HUES64 (cell line): ENCODE measurements around the gene UBE2J1.

Experiments used
- H3K27ac ChIP-seq: 2 replicates; pipeline ENCODE4 v1.7.0; 2013; ENCODE audit warnings: low read depth, low read length, inconsistent platforms
- H3K27me3 ChIP-seq: 2 replicates; pipeline ENCODE4 v1.6.1; 2013; ENCODE audit warnings: mild to moderate bottlenecking, low read length; ENCODE audit not compliant: insufficient read depth
- H3K36me3 ChIP-seq: 2 replicates; pipeline ENCODE4 v1.6.1; 2013; ENCODE audit warnings: mild to moderate bottlenecking, low read length; ENCODE audit not compliant: insufficient read depth
- H3K4me1 ChIP-seq: 2 replicates; pipeline ENCODE4 v1.6.1; 2013; ENCODE audit warnings: mild to moderate bottlenecking, low read length, moderate library complexity; ENCODE audit not compliant: insufficient read depth
- H3K4me3 ChIP-seq: 2 replicates; pipeline ENCODE4 v1.5.1; 2013; ENCODE audit warnings: mild to moderate bottlenecking, low read length, moderate library complexity
- H3K9ac ChIP-seq: 2 replicates; pipeline ENCODE4 v1.6.1; 2013; ENCODE audit warnings: mild to moderate bottlenecking, low read depth, low read length
- H3K9me3 ChIP-seq: 2 replicates; pipeline ENCODE4 v1.6.1; 2013; ENCODE audit warnings: low read depth, low read length; ENCODE audit not compliant: insufficient read depth
- WGBS: fragments of 150-250, 120-280 bp; methylation state at CpG from one replicate; pipeline ENCODE4 v1.1.7; 2013; ENCODE audit warnings: missing lambda C conversion rate; 5-methylcytosine and 5-hydroxymethylcytosine counted together

Gene UBE2J1

DNA sequence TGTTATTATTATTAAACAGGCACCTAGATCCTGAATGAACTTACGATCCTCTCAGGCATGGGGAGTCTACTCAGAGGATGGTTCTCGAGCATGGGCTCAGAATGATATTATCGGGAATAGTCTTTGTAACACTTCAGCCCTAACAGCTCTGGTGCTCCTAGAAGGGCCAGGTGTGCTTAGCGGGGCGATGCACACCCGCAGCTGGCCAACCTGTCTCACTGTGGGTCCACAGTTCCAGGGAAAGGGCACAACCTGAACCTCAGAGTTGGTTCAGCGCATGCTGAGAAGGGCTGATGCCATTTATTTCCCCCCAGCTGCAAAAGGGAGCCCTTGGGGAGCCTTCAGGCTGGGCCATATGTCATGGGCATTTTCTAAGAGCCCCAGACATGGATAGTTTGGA lies 33.3 kb upstream of the UBE2J1 start:
- H3K9ac ChIP-seq, result no peak overlapping the region
- WGBS, result 95% methylated on average over 7 of the region's 7 CpGs

DNA sequence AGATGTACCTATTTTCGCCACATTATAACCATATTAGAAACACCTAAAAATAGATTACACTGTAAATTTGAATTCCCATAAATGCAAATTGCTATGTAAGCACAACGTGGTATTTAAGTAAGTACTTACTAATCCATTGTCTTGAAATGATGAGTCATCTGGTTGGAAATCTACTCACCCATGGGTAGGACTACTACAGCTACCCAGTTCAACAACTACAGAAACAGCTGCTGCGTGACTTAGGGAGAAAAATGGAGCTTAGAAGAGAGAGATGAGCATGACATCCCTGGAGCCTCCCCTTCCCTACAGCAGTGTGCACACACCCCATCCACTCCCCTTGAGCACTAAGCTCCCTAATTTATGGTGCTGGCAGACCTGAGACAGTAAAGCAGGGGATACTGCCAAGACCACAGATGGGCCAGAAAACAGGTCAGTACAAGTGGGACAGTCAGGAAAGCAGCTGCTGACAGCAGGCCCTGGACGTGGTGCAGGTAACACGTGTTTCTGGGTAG lies 32.7 kb upstream of the UBE2J1 start:
- Histone ChIP-seq H3K4me3 (no peak overlapping the region), H3K9me3 (no peaks in the 10 kb centered on the region), H3K27me3 (no peaks in the 10 kb centered on the region), H3K27ac (no peak overlapping the region), H3K9ac (no peak overlapping the region), H3K36me3 (no peaks in the 10 kb centered on the region), H3K4me1 (peaks cover 5% of the 10 kb centered on the region; the same call in 1 of the 2 replicates)
- 89% methylated on average over 3 of the region's 5 CpGs for WGBS

More for the DNA sequence above, 33.3 kb upstream of the UBE2J1 start:
- no peaks in the 10 kb centered on the region for H3K36me3 ChIP-seq
- H3K4me1 ChIP-seq, result peaks cover 5% of the 10 kb centered on the region; the same call in 1 of the 2 replicates
- H3K9me3 ChIP-seq, result no peaks in the 10 kb centered on the region
- no peak overlapping the region for H3K27ac ChIP-seq
- H3K27me3 ChIP-seq, result no peaks in the 10 kb centered on the region
- no peak overlapping the region for H3K4me3 ChIP-seq

DNA sequence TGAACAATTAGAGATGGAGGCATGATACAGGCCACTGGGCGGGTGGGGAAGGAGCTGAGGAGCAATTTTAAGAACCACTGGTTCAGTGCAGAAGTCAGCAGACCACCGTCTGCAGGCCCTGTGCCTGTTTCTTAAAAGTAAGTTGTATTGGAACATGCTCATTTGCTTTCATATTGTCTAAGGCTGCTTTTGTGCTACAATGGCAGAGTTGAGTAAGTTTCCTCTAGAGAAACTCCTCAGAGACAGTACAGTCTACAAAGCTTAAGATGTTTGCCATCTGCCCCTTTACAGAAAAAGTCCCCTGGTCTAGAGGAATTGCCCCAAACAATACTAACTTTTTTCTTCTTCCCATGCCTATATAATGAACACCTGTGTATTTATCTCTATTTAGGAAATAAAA lies 28.5 kb upstream of the UBE2J1 start:
- no peak overlapping the region for H3K4me3 ChIP-seq
- no peak overlapping the region for H3K9ac ChIP-seq
- 87% methylated on average over 2 of the region's 2 CpGs for WGBS
- H3K4me1 ChIP-seq, result peaks cover 6% of the 10 kb centered on the region; the same call in 1 of the 2 replicates
- H3K27ac ChIP-seq, result no peak overlapping the region
- no peaks in the 10 kb centered on the region for H3K27me3 ChIP-seq
- H3K9me3 ChIP-seq, result no peaks in the 10 kb centered on the region
- H3K36me3 ChIP-seq, result no peaks in the 10 kb centered on the region

DNA sequence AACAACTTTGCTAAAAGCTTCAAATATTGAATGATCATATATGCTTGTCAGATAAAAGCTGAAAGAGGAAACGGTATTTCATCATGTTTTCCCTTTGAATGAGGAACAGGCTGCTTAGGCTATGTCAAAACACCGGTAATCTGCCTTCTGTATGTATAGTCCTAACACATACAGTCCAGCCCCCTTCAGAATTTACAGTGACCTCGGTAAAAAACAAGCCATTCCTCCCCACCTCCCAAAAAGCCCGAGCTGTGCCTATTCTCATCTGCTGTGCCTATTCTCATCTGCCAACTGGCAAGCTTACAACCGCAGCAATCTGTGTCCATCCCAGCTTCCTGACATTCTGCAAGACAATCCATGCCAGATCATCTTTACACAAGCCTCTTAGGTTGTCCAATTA lies 26.8 kb upstream of the UBE2J1 start:
- 92% methylated on average over 5 of the region's 5 CpGs for WGBS
- H3K4me1 ChIP-seq, result peaks cover 9% of the 10 kb centered on the region
- no peak overlapping the region for H3K4me3 ChIP-seq
- no peak overlapping the region for H3K9ac ChIP-seq
- no peaks in the 10 kb centered on the region for H3K9me3 ChIP-seq
- H3K27me3 ChIP-seq, result no peaks in the 10 kb centered on the region
- no peaks in the 10 kb centered on the region for H3K36me3 ChIP-seq
- H3K27ac ChIP-seq, result no peak overlapping the region

DNA sequence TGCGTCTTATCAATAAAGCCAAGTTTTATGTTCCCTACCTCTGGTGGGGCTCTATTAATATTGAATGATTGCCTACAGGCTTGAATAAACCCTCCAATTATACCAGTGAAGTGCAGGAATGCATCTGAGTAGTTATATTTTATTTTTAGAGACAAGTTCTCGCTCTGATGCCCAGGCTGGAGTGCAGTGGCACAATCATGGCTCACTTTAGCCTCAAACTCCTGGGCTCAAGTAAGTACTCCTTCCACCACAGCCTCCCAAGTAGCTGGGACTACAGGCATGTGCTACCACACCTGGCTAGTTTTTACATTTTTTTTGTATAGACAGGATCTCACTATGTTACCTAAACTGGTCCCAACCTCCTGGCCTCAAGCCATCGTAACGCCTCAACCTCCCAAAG lies 26.1 kb upstream of the UBE2J1 start:
- no peak overlapping the region for H3K9ac ChIP-seq
- no peak overlapping the region for H3K27ac ChIP-seq
- H3K9me3 ChIP-seq, result no peaks in the 10 kb centered on the region
- H3K4me3 ChIP-seq, result no peak overlapping the region
- WGBS, result 99% methylated on average over 3 of the region's 4 CpGs
- H3K4me1 ChIP-seq, result peaks cover 9% of the 10 kb centered on the region
- H3K36me3 ChIP-seq, result no peaks in the 10 kb centered on the region
- H3K27me3 ChIP-seq, result no peaks in the 10 kb centered on the region

DNA sequence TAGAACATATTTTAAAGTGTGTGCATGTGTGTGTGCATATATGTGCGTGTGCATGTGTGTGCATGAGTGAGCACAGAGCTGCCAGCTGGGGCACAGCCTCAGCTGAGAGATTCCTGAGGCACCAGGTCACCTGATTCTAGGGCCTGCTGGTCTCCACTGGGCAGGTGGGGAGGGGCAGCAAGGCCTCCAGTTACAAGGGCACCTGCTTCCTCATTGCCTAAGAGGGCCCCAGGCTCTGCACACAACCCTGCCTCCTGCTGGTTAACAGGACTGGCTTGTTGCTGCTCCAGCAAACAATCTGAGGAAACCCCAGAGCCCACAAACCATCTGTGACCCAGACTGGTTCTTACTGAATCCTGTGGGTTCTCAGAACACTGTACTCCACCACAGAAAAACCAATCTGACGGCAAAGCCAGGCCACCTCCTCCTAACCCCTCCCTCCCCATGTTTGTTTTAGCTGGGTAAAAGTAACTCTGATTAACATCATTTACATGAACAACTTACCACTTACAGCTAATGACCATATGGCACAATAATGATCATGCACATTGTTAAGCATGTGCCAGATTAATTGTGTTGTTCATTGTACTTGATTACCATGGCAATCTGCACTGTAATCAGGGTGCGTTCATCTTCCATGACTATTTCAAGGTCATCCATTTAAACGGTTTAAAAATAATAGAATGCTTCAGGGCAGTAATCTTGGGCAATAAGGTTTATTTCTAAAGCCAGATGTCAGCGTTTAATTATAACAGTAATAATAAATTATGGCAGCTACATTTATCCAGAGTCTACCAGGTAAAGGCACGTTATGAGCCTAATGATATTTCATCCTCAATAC lies 23.1 kb upstream of the UBE2J1 start:
- no peak overlapping the region for H3K27ac ChIP-seq
- WGBS, result 74% methylated on average over 4 of the region's 6 CpGs
- no peak overlapping the region; the same call in 1 of the 2 replicates for H3K9ac ChIP-seq

DNA sequence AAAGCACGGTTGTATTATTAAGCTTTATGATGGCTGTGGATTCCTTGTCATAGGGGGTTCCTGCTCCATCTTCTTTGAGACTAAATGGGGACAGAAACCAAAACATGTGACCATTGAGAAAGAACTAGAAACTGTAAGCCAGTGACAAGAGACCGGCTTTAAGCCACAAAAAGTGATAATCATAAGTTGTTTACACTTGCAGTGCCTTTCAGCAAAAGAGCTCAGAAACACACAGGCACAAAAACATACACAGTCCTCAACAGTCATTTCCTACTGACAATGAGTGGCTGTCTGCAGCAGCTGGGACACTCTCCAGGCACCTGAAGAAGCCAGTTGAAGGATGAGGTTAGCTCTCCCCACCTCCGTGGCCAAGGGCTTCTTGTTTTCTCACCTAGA lies 20.0 kb upstream of the UBE2J1 start:
- no peaks in the 10 kb centered on the region for H3K9me3 ChIP-seq
- H3K27ac ChIP-seq, result no peak overlapping the region
- H3K36me3 ChIP-seq, result no peaks in the 10 kb centered on the region
- H3K4me3 ChIP-seq, result no peak overlapping the region
- no peaks in the 10 kb centered on the region for H3K27me3 ChIP-seq
- whole genome bisulfite sequencing, result 94% methylated on average over 3 of the region's 3 CpGs
- H3K4me1 ChIP-seq, result peaks cover 9% of the 10 kb centered on the region
- H3K9ac ChIP-seq, result no peak overlapping the region

More for the DNA sequence above, 23.1 kb upstream of the UBE2J1 start:
- H3K4me1 ChIP-seq, result peaks cover 9% of the 10 kb centered on the region
- H3K4me3 ChIP-seq, result no peak overlapping the region
- H3K36me3 ChIP-seq, result no peaks in the 10 kb centered on the region
- H3K27me3 ChIP-seq, result no peaks in the 10 kb centered on the region
- H3K9me3 ChIP-seq, result no peaks in the 10 kb centered on the region

DNA sequence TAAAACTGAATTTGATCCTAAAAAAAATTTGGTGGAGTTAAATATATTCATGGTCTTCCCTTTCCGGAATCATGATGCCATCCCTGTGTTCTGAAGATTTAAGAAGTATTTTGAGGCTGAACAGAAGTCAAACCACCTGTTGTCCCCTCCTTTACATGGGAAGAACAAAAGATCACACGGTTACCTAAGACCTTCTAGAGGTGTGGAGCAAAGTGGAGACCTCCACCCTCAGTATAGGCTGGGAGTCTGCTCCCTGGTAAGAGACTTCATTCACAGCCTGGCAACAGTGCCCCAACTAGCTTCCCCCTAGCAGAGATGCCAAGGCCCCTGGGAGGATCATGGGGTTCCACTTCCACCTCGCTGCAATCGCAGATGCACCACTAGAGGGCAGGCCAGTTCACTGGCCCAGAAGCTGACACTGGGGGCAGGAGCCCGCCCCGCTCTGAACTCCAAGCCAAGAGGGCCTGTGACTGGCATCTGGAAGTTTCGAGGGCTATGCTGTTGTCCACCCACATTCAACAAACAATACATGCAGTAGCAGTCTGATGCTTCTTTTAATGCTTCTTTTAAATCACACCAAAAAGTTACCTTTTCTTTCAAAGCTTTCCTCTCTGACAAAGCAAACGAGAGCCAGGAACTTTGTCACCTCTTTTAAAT lies 19.5 kb upstream of the UBE2J1 start:
- Histone ChIP-seq H3K36me3 (no peaks in the 10 kb centered on the region), H3K27ac (no peak overlapping the region), H3K4me1 (peaks cover 9% of the 10 kb centered on the region), H3K27me3 (no peaks in the 10 kb centered on the region), H3K9me3 (no peaks in the 10 kb centered on the region), H3K4me3 (no peak overlapping the region), H3K9ac (no peak overlapping the region)
- 39% methylated on average over 8 of the region's 8 CpGs for WGBS

DNA sequence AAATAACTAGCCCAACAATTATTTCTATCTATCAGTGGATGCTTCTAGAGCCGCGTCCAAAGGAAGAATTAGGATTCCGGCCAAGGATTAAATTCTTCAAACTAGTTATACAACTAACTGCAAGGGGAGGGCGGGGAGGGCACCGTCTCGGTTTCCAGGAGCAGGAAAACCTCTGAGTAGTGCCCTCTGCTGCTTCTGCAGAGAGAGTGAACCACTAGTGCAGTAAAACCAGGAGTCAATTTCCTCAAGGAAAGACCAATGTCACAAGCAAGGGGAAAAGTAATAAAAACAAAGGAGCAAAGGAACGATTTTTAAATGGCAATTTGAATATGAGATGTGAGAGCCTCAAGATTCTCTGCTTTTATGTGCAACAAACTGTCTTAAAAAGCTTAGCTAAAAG lies 16.5 kb upstream of the UBE2J1 start:
- no peak overlapping the region for H3K9ac ChIP-seq
- no peak overlapping the region for H3K27ac ChIP-seq
- H3K36me3 ChIP-seq, result no peaks in the 10 kb centered on the region
- no peak overlapping the region for H3K4me3 ChIP-seq
- no peaks in the 10 kb centered on the region for H3K9me3 ChIP-seq
- WGBS, result 46% methylated on average over 7 of the region's 7 CpGs
- no peaks in the 10 kb centered on the region for H3K4me1 ChIP-seq
- H3K27me3 ChIP-seq, result no peaks in the 10 kb centered on the region

DNA sequence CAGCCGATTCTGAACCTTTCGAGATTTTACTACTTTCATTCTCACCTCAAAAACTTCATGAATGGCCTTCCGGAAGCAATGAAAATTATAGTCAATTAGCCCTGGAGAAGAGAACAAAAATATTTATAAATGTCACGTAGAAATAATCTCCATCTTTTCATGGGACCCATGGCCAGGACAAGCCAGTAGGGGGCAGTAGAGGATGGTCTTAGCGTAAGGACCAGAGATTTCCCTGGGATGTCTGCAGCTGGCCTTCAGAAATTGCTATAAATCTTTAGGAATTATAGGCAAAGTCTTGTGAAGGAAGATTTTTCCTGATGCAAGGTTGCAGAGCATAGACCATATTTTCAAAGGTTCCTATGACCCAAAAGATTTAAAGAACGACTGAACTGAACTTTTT lies 15.6 kb upstream of the UBE2J1 start:
- Histone ChIP-seq H3K27ac (no peak overlapping the region), H3K9ac (no peak overlapping the region), H3K4me3 (no peak overlapping the region), H3K36me3 (no peaks in the 10 kb centered on the region), H3K27me3 (no peaks in the 10 kb centered on the region), H3K9me3 (no peaks in the 10 kb centered on the region), H3K4me1 (no peaks in the 10 kb centered on the region)
- WGBS, result 33% methylated on average over 4 of the region's 6 CpGs

DNA sequence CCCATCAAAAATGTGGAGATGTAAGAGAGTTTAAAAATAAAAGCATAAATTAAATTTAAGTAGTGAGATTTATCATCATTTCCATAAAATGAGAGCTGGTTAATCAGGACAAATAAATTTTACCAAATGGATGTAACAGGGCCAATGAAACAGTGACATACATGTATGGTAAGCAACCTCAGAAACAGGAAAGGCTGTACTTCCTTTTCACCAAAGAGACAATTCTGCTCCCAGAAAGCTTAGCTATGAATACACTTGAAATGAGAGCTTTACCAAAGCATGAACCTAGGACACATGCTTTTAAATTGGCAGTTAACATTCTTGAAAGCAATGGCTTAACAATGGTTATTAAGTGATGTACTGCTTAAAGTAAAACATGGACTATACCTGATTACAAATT lies 12.1 kb upstream of the UBE2J1 start:
- no peaks in the 10 kb centered on the region for H3K9me3 ChIP-seq
- no peak overlapping the region for H3K27ac ChIP-seq
- no peak overlapping the region for H3K4me3 ChIP-seq
- H3K9ac ChIP-seq, result no peak overlapping the region
- no peaks in the 10 kb centered on the region for H3K27me3 ChIP-seq
- H3K36me3 ChIP-seq, result no peaks in the 10 kb centered on the region
- H3K4me1 ChIP-seq, result peaks cover 2% of the 10 kb centered on the region; the same call in 1 of the 2 replicates
